Inferior parietal cortex (tissue), 1 donor: ENCODE results near the gene RPL10.

Source experiments
- DNase-seq: peaks from one replicate; pipeline ENCODE4 v3.0.0-alpha.2; 2016; ENCODE audit errors: extremely low spot score

RPL10 gene

GRCh38 chrX:154362085-154362742 is 36.0 kb upstream of the RPL10 start:
- no peak for DNase-seq

GRCh38 chrX:154363706-154364439 is 34.3 kb upstream of the RPL10 start:
- no peak for DNase-seq

DNA sequence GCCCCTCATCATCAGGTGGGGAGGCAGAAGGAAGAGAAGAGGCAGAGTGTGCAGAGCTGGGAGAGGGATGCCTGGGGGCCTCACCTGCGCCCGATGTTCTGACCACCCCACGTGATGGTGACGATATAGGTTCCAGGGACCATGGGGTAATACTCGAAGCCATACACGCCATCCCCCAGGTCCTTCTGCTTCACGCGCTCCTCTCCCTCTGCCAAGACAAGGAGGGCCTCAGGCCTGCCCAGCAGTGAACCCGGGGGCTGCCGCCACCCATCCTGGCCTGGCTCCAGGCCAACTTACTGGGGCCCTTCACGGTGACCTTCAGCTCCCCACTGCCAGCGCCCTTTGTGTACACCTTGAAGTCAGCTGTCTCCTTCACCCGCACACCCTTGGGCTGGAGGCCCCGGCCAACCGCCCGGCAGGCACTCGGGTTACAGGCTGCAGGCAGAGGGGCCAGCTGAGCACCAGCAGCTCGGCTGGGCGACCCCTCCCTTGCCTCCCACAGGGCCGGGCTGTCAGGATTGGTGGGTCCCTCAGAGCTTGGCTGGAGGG is 33.1 kb upstream of the RPL10 start:
- no peak for DNase-seq

DNA sequence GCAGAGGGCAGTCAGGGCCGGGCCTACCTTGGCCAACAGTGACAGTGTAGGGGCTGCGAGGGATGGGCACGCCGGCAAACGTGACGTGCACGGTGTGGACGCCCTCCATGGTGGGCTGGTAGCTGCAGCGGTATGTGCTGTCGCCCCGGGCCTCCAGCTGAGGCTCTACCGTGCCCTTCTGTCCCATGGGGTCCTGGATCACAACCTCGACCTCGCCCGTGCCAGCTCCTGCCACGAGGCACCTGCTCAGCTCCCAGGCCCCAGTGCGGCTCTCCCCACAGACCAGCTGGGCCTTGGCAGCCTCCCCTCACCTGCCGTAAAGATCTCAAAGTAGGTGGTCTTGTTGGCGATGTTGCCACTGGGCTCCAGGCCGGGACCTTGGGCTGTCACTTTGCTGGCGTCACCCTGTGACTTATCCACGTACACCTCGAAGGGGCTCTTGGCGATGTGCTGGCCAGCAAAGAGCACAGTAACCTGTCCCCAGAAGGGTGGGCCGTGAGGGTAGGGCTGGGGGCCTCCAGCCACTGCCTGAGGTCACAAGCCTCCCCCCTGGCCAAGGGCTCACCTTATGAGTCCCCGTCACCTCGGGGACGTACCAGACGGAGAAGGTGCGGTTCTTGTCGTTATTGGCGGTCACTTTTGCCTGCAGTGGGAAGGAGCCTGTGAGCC is 32.0 kb upstream of the RPL10 start:
- DNase-seq, result no peak

DNA sequence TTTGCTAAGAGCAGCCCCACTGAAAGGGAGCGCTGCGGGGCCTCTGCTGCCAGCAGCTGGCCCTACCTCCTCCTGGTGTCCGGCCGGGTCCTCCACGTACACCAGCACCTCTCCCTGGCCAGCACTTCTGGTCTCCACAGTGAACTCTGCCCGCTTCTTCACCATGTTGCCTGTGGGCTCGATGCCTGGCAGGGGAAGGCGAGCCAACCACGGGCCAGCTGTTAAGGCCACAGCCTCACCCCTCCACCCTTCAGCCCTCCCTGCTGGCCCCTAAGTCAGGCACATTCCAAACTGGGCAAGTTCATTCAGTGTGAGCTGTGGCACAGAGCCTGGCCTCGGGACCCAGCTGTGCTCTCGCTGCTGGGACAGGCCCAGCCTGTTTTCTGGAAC is 31.5 kb upstream of the RPL10 start:
- no peak for DNase-seq

DNA sequence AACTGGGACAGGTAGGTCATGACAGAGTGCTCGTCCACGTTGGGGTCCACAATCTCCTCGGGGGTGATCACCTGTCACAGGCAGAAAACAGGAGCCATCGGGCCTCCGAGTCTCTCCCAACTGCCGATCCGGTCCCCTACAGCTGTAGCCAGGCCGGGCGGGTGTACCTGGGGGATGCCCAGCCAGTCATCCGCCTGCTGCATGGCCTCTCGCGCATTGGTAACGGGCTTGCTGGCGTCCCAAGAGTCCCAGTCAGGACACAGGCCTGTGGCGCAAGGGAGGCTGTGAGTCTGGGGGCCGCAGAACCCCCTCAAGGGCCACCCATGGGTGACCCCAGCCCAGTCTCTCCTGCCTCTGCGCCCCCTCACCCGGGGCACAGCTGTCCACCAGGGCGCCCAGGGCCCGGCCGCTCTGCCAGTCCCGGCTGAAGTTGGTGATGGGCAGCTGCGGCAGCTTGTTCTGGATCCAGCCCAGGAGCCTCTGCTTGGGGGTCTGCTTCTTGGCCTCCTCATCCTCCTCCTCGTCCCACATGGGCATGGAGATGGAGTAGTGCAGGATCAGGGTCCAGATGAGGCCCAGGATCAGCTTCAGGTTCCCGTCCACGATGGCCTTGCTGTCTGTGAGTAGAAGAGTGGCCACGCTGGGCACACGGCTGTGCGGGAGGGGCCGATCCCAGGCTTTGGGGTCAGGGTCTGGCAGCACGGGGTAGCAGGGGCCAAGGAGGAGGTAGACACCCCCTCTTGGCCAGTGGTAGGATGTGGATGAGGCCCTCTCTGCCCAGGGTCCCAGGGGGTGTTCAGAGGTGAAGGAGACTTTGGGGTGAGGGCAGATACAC is 30.5 kb upstream of the RPL10 start:
- DNase-seq, result no peak

- no peak for DNase-seq
Measured at GRCh38 chrX:154368630-154369448, 29.3 kb upstream of the RPL10 start.

- no peak for DNase-seq
Measured at GRCh38 chrX:154369449-154370299, 28.5 kb upstream of the RPL10 start.

DNA sequence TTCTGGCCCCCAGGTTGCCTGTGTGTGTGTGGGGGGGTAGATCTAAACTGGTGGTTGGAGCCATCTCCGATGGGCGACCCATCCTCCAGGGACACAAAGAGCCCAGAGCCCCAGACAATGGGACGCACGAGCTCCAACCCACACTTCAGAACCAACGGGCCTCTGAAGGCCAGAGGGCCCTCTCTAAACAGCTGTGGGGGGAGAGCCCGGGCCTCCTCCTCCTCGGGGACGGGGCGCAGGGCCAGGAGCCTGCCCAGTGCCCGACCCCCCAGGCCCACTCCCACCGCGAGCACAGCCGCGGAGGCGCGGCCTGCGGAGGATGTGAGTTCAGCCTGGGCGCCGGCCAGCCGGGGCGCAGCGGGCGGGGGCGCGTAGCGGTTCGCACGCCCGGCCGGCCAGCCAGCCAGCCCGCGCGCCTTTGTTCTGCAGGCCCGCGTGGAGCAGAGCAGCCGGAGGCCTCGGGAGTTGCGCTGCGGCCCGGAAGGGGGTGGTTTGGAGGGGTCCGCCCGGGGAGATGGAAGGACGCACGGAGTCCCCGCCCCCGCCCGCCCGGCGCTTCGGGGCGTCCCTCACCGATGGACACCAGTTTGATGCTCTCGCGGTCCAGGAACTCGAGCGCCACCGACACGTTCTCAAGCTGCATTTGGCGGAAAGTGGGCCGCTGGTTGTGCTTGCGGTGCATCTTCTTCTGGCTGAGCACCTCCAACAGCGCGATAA is 27.7 kb upstream of the RPL10 start:
- DNase-seq, result no peak

GRCh38 chrX:154371017-154371788 is 27.0 kb upstream of the RPL10 start:
- DNase-seq, result peak; percentile 80

DNA sequence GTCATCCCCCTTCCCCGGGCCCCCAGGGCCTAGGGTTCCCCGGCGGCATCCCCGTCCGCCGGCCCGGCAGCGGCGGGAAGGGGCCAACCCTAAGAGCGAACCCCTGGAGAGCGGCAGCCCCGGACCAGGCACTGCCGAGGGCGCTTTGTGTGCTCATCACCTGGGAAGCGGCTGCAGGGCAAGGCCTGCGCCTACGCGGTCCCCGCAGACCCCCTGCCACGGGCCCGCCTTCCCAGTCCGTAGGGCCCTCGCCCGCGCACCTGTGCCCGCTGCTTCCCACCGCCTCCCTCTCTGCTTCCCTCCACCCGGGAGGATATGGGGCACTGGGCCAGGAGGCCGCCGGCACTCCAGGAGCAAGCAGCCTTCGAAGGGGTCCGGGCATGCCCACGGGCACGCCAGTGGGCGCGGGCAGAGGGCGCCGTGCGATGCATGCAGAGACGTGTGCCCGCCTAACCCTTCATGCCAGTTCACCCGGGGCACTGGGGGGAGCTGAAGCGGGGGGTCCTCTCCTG is 26.3 kb upstream of the RPL10 start:
- no peak for DNase-seq

DNA sequence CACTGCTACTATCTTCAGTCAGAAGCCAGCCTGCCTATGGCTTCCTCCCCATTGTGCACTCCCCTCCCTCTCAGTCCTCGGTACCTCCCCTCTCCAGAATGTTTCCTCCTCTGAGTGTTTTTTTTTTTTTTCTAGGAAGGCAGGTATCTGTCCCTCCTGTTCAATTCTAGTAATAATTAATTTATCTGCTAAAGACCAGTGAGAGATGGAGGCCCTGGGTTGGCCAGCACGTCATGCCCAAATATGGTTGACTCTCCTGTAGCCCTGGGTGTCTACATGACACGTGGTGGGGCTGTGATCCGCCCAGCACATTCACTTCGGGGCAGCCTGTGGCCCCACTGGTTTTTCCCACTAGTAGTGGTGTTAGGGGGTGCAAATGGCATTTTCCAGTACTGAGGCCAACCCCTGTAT is 25.6 kb upstream of the RPL10 start:
- DNase-seq, result no peak

DNA sequence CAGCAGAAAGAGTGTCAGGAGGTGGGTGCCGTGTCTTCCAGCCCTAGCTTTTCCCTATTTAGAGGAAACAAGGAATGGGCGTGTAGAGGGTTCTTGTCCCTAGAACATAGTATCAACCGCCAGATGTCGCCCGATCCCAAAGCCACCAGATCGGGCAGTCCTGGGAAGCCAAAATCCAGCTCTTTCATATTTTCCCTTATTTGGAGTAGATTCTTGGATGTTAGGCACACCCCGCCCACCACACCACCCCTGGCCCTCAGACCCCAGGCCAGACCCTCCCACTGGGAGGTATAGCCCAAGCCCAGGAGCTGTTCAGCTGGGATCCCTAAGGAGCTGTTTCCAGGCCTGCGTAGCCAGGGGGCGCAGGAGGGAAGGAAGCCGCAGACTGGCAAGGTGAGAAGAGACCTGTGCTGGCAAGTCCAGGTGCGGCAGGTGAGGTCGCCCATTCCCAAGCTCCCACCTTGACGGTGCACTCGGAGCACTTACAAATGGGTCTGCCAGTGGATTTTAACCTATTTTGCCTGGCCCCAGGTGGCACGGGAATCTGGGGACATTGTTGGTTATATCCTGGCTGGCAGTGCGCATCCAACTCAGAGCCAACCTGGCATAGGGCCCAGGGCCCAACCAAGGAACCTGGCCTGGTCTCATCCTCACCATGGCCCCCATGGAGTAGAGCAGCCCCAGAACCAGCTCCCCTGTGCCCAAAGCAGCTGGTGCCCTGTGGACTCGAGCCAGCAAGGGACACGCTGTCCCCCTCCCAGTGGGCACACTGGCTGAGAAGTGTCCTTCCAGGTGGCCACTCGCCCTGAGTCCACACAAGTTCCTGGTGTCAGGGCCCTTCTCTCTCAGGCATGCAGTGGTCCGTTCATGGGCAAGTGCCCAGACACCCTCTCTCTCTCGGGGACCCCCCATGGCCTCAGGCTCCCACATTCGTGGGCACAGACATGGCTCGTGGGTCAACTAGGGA is 24.6 kb upstream of the RPL10 start:
- DNase-seq, result no peak

DNA sequence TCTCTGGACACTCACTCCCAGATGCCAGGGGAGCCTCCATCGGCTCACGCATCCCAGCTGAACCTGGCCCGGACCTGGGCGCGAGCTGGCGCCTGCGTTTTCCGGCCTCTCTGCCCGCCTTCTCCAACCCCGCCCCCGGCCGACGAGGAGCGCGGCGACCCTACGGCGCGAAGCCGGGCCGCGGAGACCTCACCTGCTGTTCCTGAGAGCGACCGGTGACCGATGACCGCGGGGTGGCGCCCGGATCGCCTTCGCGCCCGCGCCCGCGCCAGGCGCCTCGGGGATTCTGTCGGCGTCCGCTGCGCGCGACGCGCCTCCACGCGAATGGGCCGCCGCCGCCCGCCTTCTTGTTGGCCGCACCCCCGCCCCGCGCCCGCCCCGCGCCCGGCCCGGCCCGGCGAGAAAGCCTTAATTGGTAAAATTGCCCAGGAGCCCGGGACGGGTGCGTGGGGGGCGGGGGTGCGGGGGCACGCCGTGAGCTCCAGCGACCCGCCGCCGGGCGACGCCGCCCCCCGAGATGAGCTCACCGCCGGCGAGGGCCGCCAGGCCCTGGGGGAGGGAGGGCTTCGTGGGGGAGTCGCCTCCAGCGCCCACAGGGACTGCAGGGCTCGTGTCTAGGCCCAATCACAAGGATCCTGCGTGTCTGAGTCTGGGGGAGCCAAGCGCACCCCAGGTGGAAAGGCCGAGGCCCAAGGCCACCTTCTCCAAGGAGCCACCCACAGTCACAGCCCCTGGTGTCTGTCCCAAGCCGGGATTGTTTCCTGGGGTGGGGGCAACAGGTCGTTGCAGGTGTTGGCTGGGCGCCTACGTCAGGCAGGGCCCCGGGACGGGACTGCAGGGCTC is 23.6 kb upstream of the RPL10 start, which contains the start of gene FLNA:
FLNA (minus strand) TSS at position 322 of the 843 bp plus-strand sequence. CDS start 3,389 bp downstream, outside the sequence.
- DNase-seq, result no peak

DNA sequence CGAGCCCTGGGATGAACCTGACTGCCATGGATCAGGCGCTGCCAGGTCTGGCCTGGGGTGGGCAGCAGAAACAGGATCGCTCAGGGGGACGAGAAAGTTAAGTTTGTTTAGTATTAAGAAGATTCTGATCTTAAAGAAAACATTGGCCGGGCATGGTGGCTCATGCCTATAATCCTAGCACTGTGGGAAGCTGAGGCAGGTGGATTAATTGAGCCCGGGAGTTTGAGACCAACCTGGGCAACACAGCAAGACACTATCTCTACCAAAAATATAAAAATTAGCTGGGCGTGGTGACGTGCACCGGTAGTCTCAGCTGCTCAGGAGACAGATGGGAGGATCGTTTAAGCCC is 23.0 kb upstream of the RPL10 start:
- DNase-seq, result no peak

- no peak for DNase-seq
Measured at GRCh38 chrX:154376774-154377173, 21.4 kb upstream of the RPL10 start.
